AG09319 (cell line): ENCODE results near the gene NTPCR.
"Not testable (repeated sequence)": the region's sequence is repeated elsewhere in the genome, so short reads cannot be mapped to it uniquely, and the experiment has no call there.

Source experiments
- DNase-seq: peaks from one replicate; pipeline ENCODE4 v3.0.0-alpha.2; 2010; ENCODE audit warnings: low read depth; ENCODE audit errors: extremely low read depth
- TF ChIP-seq, protein P1 (sequence below): IDR thresholded peaks from 2 replicates; pipeline ENCODE4 v1.5.1; 2011; ENCODE audit warnings: low read depth, mild to moderate bottlenecking, inconsistent platforms, low read length, moderate library complexity

Gene NTPCR

DNA sequence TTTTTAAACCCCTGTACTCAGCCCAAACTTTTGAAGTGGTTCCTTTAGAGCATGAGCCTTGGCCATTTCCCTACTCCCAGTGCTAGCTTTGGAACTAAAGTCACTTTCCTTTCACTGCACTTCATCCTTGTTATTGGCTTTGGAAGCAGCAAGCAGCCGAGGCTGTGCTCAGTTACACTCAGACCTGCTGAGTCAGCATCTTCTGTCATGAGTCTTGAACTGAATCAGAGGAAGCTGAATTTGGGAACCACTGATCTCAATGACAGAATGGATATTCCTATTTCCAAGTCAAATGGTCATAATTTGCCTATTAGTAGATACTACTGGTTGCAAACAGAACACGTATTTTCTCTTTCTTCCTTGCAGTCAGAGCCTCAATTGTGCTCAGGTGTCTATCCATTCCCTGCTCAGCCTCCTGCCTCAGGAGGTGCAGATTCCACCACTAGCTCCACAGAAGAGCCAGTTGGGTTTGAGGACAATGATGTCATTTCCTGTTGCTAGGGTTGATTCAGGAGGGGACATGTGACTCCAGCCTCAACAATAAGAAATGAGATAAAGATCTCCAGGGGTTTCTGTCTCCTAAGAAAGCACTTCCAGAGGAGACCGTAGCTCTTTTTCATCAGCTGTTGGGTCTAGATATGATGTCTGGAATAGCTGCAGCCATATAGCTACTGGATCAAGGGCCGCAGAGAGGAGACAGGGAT is 44.9 kb upstream of the NTPCR start:
- no peak for DNase-seq
- TF ChIP-seq, protein P1, sequence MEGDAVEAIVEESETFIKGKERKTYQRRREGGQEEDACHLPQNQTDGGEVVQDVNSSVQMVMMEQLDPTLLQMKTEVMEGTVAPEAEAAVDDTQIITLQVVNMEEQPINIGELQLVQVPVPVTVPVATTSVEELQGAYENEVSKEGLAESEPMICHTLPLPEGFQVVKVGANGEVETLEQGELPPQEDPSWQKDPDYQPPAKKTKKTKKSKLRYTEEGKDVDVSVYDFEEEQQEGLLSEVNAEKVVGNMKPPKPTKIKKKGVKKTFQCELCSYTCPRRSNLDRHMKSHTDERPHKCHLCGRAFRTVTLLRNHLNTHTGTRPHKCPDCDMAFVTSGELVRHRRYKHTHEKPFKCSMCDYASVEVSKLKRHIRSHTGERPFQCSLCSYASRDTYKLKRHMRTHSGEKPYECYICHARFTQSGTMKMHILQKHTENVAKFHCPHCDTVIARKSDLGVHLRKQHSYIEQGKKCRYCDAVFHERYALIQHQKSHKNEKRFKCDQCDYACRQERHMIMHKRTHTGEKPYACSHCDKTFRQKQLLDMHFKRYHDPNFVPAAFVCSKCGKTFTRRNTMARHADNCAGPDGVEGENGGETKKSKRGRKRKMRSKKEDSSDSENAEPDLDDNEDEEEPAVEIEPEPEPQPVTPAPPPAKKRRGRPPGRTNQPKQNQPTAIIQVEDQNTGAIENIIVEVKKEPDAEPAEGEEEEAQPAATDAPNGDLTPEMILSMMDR = no peak

DNA sequence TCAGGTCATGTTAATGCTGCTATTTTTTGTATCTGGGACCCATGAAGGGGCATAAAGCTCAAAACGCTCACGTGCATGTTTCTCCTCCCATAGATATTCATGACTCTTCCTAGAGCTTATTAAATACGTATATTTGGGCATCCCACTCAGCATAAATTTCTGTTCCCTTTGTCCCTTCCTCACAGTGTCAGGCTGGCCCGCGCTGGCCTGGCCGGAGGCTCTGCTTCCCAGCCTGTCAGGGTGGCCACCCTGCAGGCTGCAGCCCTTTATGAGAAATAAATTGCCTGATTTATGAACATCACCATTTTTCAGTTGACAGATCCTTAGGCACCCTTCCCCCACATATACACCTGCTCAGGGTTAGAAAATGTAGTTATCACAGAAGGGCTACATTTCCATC is 44.0 kb upstream of the NTPCR start:
- TF ChIP-seq, protein P1 = no peak
- no peak for DNase-seq

DNA sequence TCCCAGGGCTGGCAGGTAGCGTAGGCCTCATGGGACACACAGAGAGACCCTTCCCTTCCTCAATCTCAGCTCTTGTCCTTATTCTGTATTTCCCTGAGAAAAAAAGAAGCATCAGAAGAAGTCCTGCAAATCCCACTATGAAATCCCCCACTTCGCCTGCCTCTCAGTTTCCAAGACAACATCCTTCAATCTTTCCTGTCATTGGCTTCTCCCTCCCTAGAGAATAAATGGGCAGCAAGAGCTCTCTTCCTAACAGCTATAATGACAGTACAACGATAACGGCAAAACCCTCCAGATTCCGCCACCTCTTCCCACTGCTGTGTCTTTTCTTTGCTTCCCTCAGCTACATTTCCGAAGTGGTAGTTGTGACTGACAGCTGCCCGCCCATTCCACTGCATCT is 41.6 kb upstream of the NTPCR start:
- TF ChIP-seq, protein P1 = no peak
- no peak for DNase-seq

DNA sequence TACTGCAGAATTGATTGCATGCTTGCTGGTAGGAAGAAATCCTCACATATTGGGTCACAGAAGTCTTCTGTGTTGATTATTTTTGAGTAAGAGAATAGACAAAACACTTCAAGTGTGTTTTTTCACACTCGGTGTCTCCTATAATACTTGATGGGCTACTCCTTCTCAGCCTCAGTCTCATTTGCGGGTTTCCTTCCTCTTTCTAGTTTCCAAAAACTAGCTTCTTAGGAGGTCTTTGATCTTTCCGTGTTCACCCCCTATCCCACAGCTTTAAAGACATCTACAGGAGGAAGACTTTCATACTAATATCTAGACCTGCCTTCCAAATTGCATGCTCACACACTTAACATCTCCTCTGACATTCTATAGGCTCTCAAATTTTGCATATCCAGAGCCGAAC is 40.7 kb upstream of the NTPCR start:
- TF ChIP-seq, protein P1 = no peak
- no peak for DNase-seq

DNA sequence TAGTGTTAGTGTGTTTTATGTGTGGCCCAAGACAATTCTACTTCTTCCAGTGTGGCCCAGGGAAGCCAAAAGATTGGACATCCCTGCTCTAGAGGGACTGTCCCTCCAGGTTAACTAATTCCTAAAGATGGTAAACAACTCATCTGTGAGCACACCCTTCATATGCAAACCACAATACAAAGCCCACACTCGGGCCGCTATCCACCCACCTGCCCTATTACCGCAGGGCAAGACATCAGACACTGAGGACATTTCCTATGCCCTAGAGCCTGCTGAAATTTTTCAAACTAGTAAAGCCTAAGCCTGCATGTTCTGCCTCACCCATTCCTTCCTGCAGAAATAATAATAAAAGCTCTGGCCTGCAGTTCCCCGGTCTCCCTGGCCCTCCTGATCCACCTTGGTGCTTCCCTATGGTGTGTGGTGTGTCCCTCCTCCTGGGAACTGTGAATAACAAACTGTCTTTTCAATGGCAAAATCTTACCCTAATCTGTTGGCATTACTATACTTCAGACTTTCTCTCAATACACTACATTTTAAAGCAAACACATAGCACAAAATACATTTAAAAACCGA is 39.3 kb upstream of the NTPCR start:
- no peak for DNase-seq
- TF ChIP-seq, protein P1 = no peak

DNA sequence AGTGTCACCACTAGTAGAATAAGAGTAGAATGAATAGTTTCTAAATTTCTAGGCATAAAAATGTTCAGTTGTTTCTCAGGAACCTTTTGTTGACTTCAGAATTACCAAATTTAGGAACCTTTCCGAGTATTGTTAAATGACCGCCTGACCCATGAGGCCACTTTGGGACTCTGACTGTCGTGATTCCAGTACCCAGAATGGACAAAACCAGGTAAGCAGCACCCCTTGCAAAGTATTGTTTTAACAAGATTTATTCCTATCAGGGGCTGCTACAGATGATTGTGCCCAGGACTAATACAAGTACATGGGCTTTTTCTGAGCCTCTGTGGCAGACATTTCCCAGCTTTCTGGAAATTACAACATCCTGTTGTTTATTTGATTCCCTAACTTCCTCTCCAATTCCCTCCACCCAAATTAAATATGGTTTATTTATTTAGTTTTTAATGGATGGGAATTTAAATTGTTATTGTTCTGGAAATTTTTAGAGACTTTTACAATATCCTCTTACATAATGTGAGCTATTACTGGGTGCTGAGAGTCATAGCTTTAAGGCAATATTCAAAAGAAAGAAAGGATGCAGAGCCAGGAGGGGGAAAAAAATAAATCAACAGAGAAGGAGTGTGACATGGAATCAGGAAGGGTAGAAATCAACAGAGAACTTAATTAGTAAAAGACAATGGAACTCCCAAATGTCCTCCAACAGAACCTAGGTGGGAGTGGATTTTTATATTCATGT is 37.4 kb upstream of the NTPCR start:
- no peak for DNase-seq
- TF ChIP-seq, protein P1 = no peak

DNA sequence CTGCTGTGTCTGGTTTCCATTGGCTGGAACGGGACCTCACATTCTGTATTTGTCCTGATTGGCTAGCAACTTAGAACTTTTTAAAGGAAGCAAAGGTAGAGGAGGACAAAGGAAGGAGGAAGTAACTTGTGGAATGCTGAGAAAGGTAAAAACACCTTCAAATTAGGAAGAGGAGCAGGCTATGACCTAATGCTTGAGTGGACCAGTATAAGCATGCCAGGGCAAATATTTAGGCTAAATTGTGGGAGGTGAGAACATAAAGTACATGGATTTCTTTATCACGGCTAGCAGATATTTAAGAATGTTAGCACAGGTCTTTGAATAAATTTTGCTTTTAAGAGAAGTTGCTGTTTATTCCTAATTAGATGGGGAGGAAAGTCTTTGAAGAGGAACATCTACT is 36.1 kb upstream of the NTPCR start:
- DNase-seq = not testable (repeated sequence)
